ENCODE measurements around the gene CDX1.
A peak's percentile ranks its signal among the peaks of the same experiment; 100 is the strongest.

CDX1 gene

DNA sequence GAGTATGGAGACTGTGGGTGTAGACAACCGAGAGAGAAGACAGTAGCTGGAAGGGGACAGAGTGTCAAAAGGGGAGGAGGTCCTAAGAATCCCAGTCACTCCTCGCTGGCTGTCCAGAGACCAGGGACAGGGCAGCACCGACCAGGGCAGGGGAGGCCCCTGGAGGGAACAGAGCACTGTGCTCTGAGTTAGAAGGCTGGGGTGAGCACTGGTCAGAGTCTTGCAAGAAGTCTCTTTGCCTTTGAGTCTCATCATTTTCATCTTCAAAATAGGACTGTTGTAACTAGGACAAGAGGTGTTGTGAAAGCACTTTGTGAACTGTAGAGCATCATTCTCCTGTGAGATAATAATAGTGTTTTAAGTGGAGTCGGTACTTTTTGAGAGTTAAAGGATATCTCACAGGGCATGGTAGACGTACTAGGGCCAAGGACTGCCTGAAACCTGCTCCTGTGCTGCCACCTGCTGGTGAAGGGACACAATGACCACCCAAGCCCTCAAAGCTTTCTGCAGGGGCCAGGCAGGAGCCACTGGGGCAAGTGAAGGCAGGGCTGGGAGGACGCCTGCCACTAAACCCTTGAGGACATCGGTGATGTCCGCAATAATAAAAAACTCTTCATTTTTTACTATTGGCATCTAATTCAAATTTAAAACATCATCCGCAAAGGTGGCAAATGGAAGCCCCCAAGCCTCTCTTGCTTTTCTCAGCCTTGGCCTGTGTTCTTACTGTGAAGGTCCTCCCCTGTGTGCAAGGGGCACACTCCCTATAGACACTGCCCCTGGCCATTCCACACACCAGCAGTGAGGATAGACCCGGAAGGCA is 51.5 kb downstream of the CDX1 start:
- Histone ChIP-seq H3K4me3 (ENCODE audit: low read depth, low read length) (no peak overlapping the region), H3K27ac (no peak overlapping the region), H3K9me3 (ENCODE audit: severe bottlenecking) (no peaks in the 10 kb centered on the region), H3K36me3 (no peaks in the 10 kb centered on the region), H3K27me3 (ENCODE audit: insufficient read depth, low read depth, severe bottlenecking) (no peaks in the 10 kb centered on the region)
- DNase-seq = peak; percentile 80
- TF ChIP-seq, protein P1, sequence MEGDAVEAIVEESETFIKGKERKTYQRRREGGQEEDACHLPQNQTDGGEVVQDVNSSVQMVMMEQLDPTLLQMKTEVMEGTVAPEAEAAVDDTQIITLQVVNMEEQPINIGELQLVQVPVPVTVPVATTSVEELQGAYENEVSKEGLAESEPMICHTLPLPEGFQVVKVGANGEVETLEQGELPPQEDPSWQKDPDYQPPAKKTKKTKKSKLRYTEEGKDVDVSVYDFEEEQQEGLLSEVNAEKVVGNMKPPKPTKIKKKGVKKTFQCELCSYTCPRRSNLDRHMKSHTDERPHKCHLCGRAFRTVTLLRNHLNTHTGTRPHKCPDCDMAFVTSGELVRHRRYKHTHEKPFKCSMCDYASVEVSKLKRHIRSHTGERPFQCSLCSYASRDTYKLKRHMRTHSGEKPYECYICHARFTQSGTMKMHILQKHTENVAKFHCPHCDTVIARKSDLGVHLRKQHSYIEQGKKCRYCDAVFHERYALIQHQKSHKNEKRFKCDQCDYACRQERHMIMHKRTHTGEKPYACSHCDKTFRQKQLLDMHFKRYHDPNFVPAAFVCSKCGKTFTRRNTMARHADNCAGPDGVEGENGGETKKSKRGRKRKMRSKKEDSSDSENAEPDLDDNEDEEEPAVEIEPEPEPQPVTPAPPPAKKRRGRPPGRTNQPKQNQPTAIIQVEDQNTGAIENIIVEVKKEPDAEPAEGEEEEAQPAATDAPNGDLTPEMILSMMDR (IDR thresholded peaks at IDR 0.05; ENCODE audit: low read depth, low read length) = peak; percentile 89

DNA sequence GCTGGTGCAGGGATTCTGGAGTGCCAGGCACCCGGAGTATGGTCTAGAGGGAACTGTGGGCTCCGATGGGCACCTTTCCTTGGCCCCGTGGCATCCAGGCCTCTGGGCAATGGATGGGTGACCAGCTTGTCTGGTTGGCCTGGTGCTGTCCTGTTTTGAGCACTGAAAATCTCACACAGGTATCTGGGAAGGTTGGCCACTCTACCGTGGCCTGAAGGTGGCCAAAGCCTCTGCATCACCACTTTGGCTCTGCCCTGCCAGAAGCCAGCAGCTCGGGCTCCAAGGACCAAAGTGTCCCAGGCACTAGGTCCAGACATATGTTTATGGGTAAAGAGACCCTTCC is 52.1 kb downstream of the CDX1 start:
- H3K9me3 ChIP-seq (ENCODE audit: severe bottlenecking) = no peaks in the 10 kb centered on the region
- TF ChIP-seq, protein P1 (IDR thresholded peaks at IDR 0.05; ENCODE audit: low read depth, low read length) = no peak

DNA sequence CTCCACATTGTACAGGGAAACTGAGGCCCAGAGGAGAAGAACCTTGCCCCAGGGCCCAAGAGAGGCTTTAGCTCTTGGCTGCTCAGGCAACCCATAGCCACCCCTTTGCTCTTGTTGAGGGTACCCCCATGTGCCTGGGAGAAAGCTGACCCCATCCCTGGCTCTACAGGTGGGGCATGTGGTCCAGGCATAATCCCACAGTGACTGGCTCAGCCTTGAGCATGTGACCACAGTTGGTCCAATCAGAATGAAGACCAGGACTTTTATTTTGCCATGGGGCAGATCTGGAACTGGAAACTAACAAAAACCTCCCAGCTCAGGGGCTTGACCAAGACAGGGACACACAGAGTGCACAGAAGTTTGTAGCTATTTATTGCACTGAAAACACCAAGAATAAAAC is 52.6 kb downstream of the CDX1 start:
- DNase-seq = no peak
- H3K27me3 ChIP-seq (ENCODE audit: insufficient read depth, low read depth, severe bottlenecking) = no peaks in the 10 kb centered on the region
- TF ChIP-seq, protein P1 (IDR thresholded peaks at IDR 0.05; ENCODE audit: low read depth, low read length) = no peak

More for the DNA sequence above, 52.1 kb downstream of the CDX1 start:
- H3K36me3 ChIP-seq = no peaks in the 10 kb centered on the region
- DNase-seq = no peak
- H3K4me3 ChIP-seq (ENCODE audit: low read depth, low read length) = no peak overlapping the region
- H3K27ac ChIP-seq = no peak overlapping the region
- no peaks in the 10 kb centered on the region for H3K27me3 ChIP-seq (ENCODE audit: insufficient read depth, low read depth, severe bottlenecking)

DNA sequence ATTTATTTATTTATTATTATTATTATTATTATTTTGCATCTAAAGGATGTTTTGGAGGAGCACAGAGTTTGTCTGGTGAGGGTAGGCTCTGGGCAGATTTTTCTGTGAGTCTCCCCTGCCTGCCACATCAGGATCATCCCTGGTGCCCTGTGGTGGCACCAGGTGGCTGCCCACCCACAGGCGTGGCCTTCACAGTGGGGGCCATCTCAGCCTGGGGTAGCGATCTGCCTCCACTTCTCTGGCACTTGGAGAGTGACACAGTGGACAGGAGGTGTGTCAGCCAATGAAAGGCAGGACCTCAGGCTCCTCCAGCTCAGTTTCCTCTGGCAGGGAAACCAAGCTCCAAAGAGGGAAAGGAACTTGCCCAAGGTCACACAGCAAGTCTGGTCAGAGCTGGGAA is 53.3 kb downstream of the CDX1 start:
- no peak for DNase-seq
- Histone ChIP-seq H3K27me3 (ENCODE audit: insufficient read depth, low read depth, severe bottlenecking) (no peaks in the 10 kb centered on the region), H3K27ac (no peak overlapping the region), H3K9me3 (ENCODE audit: severe bottlenecking) (no peaks in the 10 kb centered on the region), H3K4me3 (ENCODE audit: low read depth, low read length) (no peak overlapping the region), H3K36me3 (no peaks in the 10 kb centered on the region)
- TF ChIP-seq, protein P1 (IDR thresholded peaks at IDR 0.05; ENCODE audit: low read depth, low read length) = no peak

More for the DNA sequence above, 52.6 kb downstream of the CDX1 start:
- H3K9me3 ChIP-seq (ENCODE audit: severe bottlenecking) = no peaks in the 10 kb centered on the region
- no peak overlapping the region for H3K27ac ChIP-seq
- no peak overlapping the region for H3K4me3 ChIP-seq (ENCODE audit: low read depth, low read length)
- no peaks in the 10 kb centered on the region for H3K36me3 ChIP-seq

DNA sequence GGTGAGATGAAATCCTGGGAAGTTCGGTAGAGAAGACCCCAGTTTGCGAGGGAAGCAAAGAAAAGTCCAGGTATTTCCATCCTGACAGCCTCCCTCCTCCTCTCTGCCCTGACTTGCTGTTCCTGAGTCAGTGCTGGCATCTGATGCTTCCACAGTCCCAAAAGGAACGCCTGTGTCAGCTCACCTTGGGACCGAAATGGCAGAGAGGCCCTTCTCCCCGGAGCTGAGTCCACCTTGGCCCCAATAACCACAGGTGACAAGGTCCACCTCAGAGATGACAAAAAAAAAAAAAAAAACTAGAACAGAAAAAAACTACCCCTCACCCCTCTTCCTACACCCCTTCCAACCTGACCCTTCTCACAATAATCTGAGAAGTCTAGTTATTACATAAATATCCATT is 54.9 kb downstream of the CDX1 start:
- DNase-seq = no peak
- no peaks in the 10 kb centered on the region for H3K9me3 ChIP-seq (ENCODE audit: severe bottlenecking)
- H3K4me3 ChIP-seq (ENCODE audit: low read depth, low read length) = no peak overlapping the region
- no peak overlapping the region for H3K27ac ChIP-seq
- no peaks in the 10 kb centered on the region for H3K27me3 ChIP-seq (ENCODE audit: insufficient read depth, low read depth, severe bottlenecking)
- no peaks in the 10 kb centered on the region for H3K36me3 ChIP-seq
- TF ChIP-seq, protein P1 (IDR thresholded peaks at IDR 0.05; ENCODE audit: low read depth, low read length) = no peak

- DNase-seq = no peak
- no peaks in the 10 kb centered on the region for H3K27me3 ChIP-seq (ENCODE audit: insufficient read depth, low read depth, severe bottlenecking)
- H3K27ac ChIP-seq = no peak overlapping the region
- no peak overlapping the region for H3K4me3 ChIP-seq (ENCODE audit: low read depth, low read length)
- no peaks in the 10 kb centered on the region for H3K9me3 ChIP-seq (ENCODE audit: severe bottlenecking)
- no peaks in the 10 kb centered on the region for H3K36me3 ChIP-seq
- TF ChIP-seq, protein P1 (IDR thresholded peaks at IDR 0.05; ENCODE audit: low read depth, low read length) = no peak
These were observed 56.3 kb downstream of the CDX1 start for GRCh38 chr5:150222906-150223305.

Measured in WERI-Rb-1 (cell line).